Sigmoid colon (tissue), 7 donors: ENCODE data around the gene MTUS2. TPM values are rescaled to one million over a fixed set of nuclear protein-coding genes. Genes with fewer than 3 reads are reported as not detected.

Experiments
- DNase-seq: peaks from one replicate; pipeline ENCODE4 v3.0.0-alpha.2; 2019
- H3K27ac ChIP-seq, 4 donors: fragments of 200-600 bp; sonication (generic); one replicate each; pipeline ENCODE4 v1.5.1; 2016 to 2019; ENCODE audit warnings: mild to moderate bottlenecking in 1 of 4
- H3K27me3 ChIP-seq, 3 donors: fragments of 200-600 bp; sonication (generic); one replicate each; pipeline ENCODE4 v1.5.1; 2019; ENCODE audit warnings: mild to moderate bottlenecking in 1 of 3
- H3K36me3 ChIP-seq, 4 donors: fragments of 200-600 bp; sonication (generic); one replicate each; pipeline ENCODE4 v1.5.1; 2016 to 2019
- H3K4me1 ChIP-seq, 4 donors: fragments of 200-600 bp; sonication (generic); one replicate each; pipeline ENCODE4 v1.5.1; 2017 to 2019
- H3K4me3 ChIP-seq, 4 donors: fragments of 200-600 bp; sonication (generic); one replicate each; pipeline ENCODE4 v1.5.1; 2017 to 2019; ENCODE audit warnings: mild to moderate bottlenecking in 2 of 4, moderate library complexity in 1 of 4
- H3K9me3 ChIP-seq, 4 donors: fragments of 200-600 bp in 3 of 4; sonication (generic) in 3 of 4; one replicate each; pipeline versions ENCODE4 v1.5.1 to v1.6.1; 2013 to 2019
- CTCF ChIP-seq, 4 experiments: fragments of 450-650 bp in 3 of 4; fragments of 200-600 bp in 1 of 4; IDR thresholded peaks; one replicate each; pipeline ENCODE4 v1.5.1; 2016 to 2019; ENCODE audit warnings: antibody characterized with exemption in 4 of 4, mild to moderate bottlenecking in 3 of 4, moderate library complexity in 2 of 4
- EP300 ChIP-seq, 4 donors: sonication (generic); formaldehyde crosslinking; IDR thresholded peaks; one replicate each; pipeline ENCODE4 v1.6.1; 2017; ENCODE audit warnings: antibody characterized with exemption in 4 of 4
- POLR2A ChIP-seq, 2 donors: fragments of 450-650 bp; IDR thresholded peaks; one replicate each; pipeline ENCODE4 v1.6.1; 2016; ENCODE audit warnings: antibody characterized with exemption in 2 of 2, mild to moderate bottlenecking in 2 of 2, moderate library complexity in 2 of 2
- POLR2AphosphoS5 ChIP-seq, 4 donors: sonication (generic); formaldehyde crosslinking; IDR thresholded peaks; one replicate each; pipeline ENCODE4 v1.6.1; 2017; ENCODE audit warnings: antibody characterized with exemption in 4 of 4
- WGBS, 2 donors: extraction: QIAGEN DNeasy Blood & Tissue Kit; methylation state at CpG; one replicate each; pipeline ENCODE4 v1.1.7; 2013; 5-methylcytosine and 5-hydroxymethylcytosine counted together
- intact Hi-C: fragments of 100-400 bp; cut with DNase I; formaldehyde crosslinking; loops from one replicate; pipeline ENCODE4 v1.15.1; 2023
- polyA plus RNA-seq, 3 donors: library from polyadenylated mRNA; stranded (reverse); fragments of 200-250 nt; gene quantifications; one replicate each; pipeline ENCODE4 v1.2.3, GENCODE V29; 2013
- total RNA-seq, 4 donors: library from RNA; depleted of rRNA; stranded (reverse); fragments of >200 nt; gene quantifications; one replicate each; pipeline ENCODE4 v1.1.0, GENCODE V29; 2016
- donor health status: healthy with polysubstance abuse.
- donor health status: Bipolar disorder and iron deficiency.
- donor health status: healthy.

MTUS2 gene
- total and polyA plus RNA-seq, 7 donors = 0.23 to 2.2 (median 0.85) TPM; not detected in 1

- no peak for TF ChIP-seq EP300 (IDR thresholded peaks at IDR 0.05)
- no peak for TF ChIP-seq POLR2A (IDR thresholded peaks at IDR 0.05)
- TF ChIP-seq POLR2AphosphoS5 (IDR thresholded peaks at IDR 0.05) = no peak
- no peak for TF ChIP-seq CTCF (IDR thresholded peaks at IDR 0.05)
- Histone ChIP-seq H3K4me3 (no peak overlapping the region), H3K27ac (no peak overlapping the region), H3K9me3 (no peaks in the 10 kb centered on the region), H3K4me1 (peaks cover 0 to 20% (median 2%) of the 10 kb centered on the region in 4 donors), H3K36me3 (peaks cover 0 to 39% (median 12%) of the 10 kb centered on the region in 4 donors), H3K27me3 (no peaks in the 10 kb centered on the region)
- intact Hi-C loops = no loop called here
- WGBS, 2 donors = 94 to 96% methylated on average over 5 of the region's 5 CpGs
- DNase-seq = no peak
These were observed 709.6 kb downstream of the MTUS2 start for GRCh38 chr13:29529754-29530153.

GRCh38 chr13:29530901-29531300, 710.8 kb downstream of the MTUS2 start:
- no peaks in the 10 kb centered on the region for H3K27me3 ChIP-seq
- DNase-seq = no peak
- no peak overlapping the region for H3K4me3 ChIP-seq
- 91 to 94% methylated on average over 5 of the region's 5 CpGs for WGBS, 2 donors
- peaks cover 0 to 39% (median 12%) of the 10 kb centered on the region in 4 donors for H3K36me3 ChIP-seq
- no peak overlapping the region for H3K27ac ChIP-seq
- no peaks in the 10 kb centered on the region for H3K9me3 ChIP-seq
- peaks cover 0 to 20% (median 2%) of the 10 kb centered on the region in 4 donors for H3K4me1 ChIP-seq
- TF ChIP-seq POLR2A (IDR thresholded peaks at IDR 0.05) (no peak), POLR2AphosphoS5 (IDR thresholded peaks at IDR 0.05) (no peak), EP300 (IDR thresholded peaks at IDR 0.05) (no peak), CTCF (IDR thresholded peaks at IDR 0.05) (no peak)
- intact Hi-C loops = no loop called here

- intact Hi-C loops = no loop called here
These were observed 712.0 kb downstream of the MTUS2 start for GRCh38 chr13:29532116-29532515.

GRCh38 chr13:29532821-29533220, 712.7 kb downstream of the MTUS2 start:
- TF ChIP-seq POLR2A (IDR thresholded peaks at IDR 0.05) (no peak), CTCF (IDR thresholded peaks at IDR 0.05) (no peak), EP300 (IDR thresholded peaks at IDR 0.05) (no peak), POLR2AphosphoS5 (IDR thresholded peaks at IDR 0.05) (no peak)
- DNase-seq = no peak
- Histone ChIP-seq H3K27ac (peak overlapping the region in 1 of 4 donors; percentile 1), H3K4me3 (no peak overlapping the region), H3K27me3 (no peaks in the 10 kb centered on the region), H3K36me3 (peaks cover 0 to 35% (median 10%) of the 10 kb centered on the region in 4 donors), H3K9me3 (no peaks in the 10 kb centered on the region), H3K4me1 (peaks cover 0 to 25% (median 4%) of the 10 kb centered on the region in 4 donors)
- intact Hi-C loops = no loop called here
- 89 to 94% methylated on average over 17 of the region's 17 CpGs for WGBS, 2 donors

More at GRCh38 chr13:29532116-29532515, 712.0 kb downstream of the MTUS2 start:
- Histone ChIP-seq H3K27ac (no peak overlapping the region), H3K9me3 (no peaks in the 10 kb centered on the region), H3K27me3 (no peaks in the 10 kb centered on the region), H3K4me1 (peaks cover 0 to 20% (median 2%) of the 10 kb centered on the region in 4 donors), H3K4me3 (no peak overlapping the region), H3K36me3 (peaks cover 0 to 39% (median 10%) of the 10 kb centered on the region in 4 donors)
- TF ChIP-seq POLR2A (IDR thresholded peaks at IDR 0.05) = no peak
- TF ChIP-seq EP300 (IDR thresholded peaks at IDR 0.05) = no peak
- TF ChIP-seq CTCF (IDR thresholded peaks at IDR 0.05) = no peak
- no peak for TF ChIP-seq POLR2AphosphoS5 (IDR thresholded peaks at IDR 0.05)
- 87 to 94% methylated on average over 5 of the region's 5 CpGs for WGBS, 2 donors
- DNase-seq = no peak

- no peak overlapping the region for H3K4me3 ChIP-seq
- TF ChIP-seq POLR2A (IDR thresholded peaks at IDR 0.05) = no peak
- no peak for TF ChIP-seq POLR2AphosphoS5 (IDR thresholded peaks at IDR 0.05)
- no peak for TF ChIP-seq CTCF (IDR thresholded peaks at IDR 0.05)
- no peak for TF ChIP-seq EP300 (IDR thresholded peaks at IDR 0.05)
- no peaks in the 10 kb centered on the region for H3K27me3 ChIP-seq
- H3K4me1 ChIP-seq = peaks cover 0 to 28% (median 14%) of the 10 kb centered on the region in 4 donors
- H3K36me3 ChIP-seq = peaks cover 0 to 27% (median 10%) of the 10 kb centered on the region in 4 donors
- no peaks in the 10 kb centered on the region for H3K9me3 ChIP-seq
- DNase-seq = no peak
- intact Hi-C loops = no loop called here
- WGBS, 2 donors = 92 to 93% methylated on average over 4 of the region's 4 CpGs
- no peak overlapping the region for H3K27ac ChIP-seq
These were observed 713.9 kb downstream of the MTUS2 start for GRCh38 chr13:29534083-29534482.
